ENCODE data around the gene EFCAB6. TPM values are rescaled to one million over a fixed set of nuclear protein-coding genes. Genes with fewer than 3 reads are reported as not detected.

EFCAB6 gene
- total RNA-seq, 1 experiment from 2014 or later, result not detected

DNA sequence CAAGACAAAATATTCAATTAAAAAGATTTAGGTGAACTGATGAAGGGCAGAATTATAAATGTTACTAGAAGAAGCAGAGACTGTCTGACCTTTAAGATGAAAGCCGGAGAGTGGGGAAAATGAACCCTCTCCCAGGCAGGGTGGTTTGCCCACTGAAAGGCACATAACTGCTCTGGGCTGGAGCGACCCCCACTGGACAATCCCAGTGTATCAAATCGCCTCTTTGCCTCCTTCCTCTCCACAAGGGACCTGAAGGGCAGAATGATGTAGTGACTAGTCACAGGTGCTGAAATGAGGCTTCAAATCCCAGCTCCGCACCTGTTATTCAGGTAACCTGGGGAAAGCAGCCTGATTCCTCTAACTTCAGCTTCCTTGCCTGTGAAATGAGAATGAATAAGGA is 69.0 kb downstream of the EFCAB6 start:
- TF ChIP-seq, protein P1, sequence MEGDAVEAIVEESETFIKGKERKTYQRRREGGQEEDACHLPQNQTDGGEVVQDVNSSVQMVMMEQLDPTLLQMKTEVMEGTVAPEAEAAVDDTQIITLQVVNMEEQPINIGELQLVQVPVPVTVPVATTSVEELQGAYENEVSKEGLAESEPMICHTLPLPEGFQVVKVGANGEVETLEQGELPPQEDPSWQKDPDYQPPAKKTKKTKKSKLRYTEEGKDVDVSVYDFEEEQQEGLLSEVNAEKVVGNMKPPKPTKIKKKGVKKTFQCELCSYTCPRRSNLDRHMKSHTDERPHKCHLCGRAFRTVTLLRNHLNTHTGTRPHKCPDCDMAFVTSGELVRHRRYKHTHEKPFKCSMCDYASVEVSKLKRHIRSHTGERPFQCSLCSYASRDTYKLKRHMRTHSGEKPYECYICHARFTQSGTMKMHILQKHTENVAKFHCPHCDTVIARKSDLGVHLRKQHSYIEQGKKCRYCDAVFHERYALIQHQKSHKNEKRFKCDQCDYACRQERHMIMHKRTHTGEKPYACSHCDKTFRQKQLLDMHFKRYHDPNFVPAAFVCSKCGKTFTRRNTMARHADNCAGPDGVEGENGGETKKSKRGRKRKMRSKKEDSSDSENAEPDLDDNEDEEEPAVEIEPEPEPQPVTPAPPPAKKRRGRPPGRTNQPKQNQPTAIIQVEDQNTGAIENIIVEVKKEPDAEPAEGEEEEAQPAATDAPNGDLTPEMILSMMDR (IDR thresholded peaks at IDR 0.05; ENCODE audit: insufficient read depth in 1 of 2, low read depth in 1 of 2, low read length in 1 of 2, severe bottlenecking in 1 of 2, unreplicated experiment in 1 of 2), result no peak
- no peaks in the 10 kb centered on the region for H3K9me3 Mint-ChIP-seq (ENCODE audit: unreplicated experiment)
- peaks cover 5% of the 10 kb centered on the region for H3K27me3 Mint-ChIP-seq (ENCODE audit: insufficient read depth, unreplicated experiment)
- Histone ChIP-seq H3K9me3 (no peaks in the 10 kb centered on the region), H3K27me3 (replicated peaks; ENCODE audit: control insufficient read depth, insufficient read depth, low read length) (no peaks in the 10 kb centered on the region; the same call in 1 of the 2 replicates), H3K36me3 (ENCODE audit: control insufficient read depth, insufficient read depth, low read length) (no peaks in the 10 kb centered on the region), H3K4me3 (ENCODE audit: low read depth, low read length) (no peak overlapping the region), H3K4me1 (no peaks in the 10 kb centered on the region)
- POLR2A ChIA-PET, result no interaction called here
- no peak for DNase-seq
- H3K4me3 Mint-ChIP-seq (ENCODE audit: unreplicated experiment), result no peak overlapping the region
- no TSS peak for BruUV-seq (replicated peaks)
- CTCF ChIA-PET, result no interaction called here
- intact Hi-C loops (cut with micrococcal nuclease; ENCODE audit: unreplicated experiment), result no loop called here
- no peaks in the 10 kb centered on the region for H3K36me3 Mint-ChIP-seq (ENCODE audit: insufficient read depth, unreplicated experiment)
- no peaks in the 10 kb centered on the region for H3K4me1 Mint-ChIP-seq (ENCODE audit: low read depth, unreplicated experiment)
- H3K27ac Mint-ChIP-seq (ENCODE audit: unreplicated experiment), result no peak overlapping the region

DNA sequence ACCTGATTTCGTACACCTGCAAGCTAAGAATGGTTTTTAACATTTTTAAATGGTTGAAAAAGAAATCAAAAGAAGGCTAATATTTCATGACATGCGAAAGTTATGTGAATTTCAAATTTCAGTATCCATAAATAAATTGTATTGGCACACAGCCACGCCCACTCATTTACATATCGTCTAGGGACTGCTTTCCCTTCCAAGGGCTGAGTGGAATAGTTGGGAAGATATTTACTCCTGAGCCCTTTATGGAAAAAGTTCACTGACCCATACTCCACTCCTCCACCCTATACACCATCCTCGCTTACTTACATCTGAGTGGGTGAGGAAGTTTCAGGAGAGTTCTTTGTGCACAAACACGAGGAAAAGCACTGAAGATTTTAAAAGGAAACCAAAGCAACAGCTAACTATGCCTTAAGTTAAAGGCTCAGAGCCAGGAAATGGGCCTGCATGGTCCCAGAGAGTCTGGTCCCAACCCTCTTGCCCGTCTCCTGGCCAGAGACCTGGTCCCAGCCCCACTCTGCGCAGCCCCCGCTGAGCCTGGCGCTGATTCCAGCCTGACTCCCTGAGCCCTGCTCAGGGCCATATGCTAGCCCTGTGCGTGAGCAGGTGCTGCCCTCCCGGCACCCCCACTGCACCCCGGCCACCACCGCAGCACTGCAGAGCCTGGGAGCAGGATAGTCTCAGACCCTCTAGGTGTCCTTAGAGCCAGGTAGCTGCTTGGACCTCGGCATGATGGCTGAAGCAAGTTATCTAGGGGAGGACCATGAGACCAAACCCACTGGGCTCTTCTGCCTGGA is 69.8 kb downstream of the EFCAB6 start:
- BruUV-seq (replicated peaks), result no TSS peak
- Mint-ChIP-seq H3K27ac (ENCODE audit: unreplicated experiment) (no peak overlapping the region), H3K36me3 (ENCODE audit: insufficient read depth, unreplicated experiment) (no peaks in the 10 kb centered on the region), H3K4me3 (ENCODE audit: unreplicated experiment) (no peak overlapping the region), H3K4me1 (ENCODE audit: low read depth, unreplicated experiment) (no peaks in the 10 kb centered on the region), H3K27me3 (ENCODE audit: insufficient read depth, unreplicated experiment) (peaks cover 5% of the 10 kb centered on the region), H3K9me3 (ENCODE audit: unreplicated experiment) (no peaks in the 10 kb centered on the region)
- Histone ChIP-seq H3K9me3 (no peaks in the 10 kb centered on the region), H3K36me3 (ENCODE audit: control insufficient read depth, insufficient read depth, low read length) (no peaks in the 10 kb centered on the region), H3K4me3 (ENCODE audit: low read depth, low read length) (no peak overlapping the region), H3K27me3 (replicated peaks; ENCODE audit: control insufficient read depth, insufficient read depth, low read length) (no peaks in the 10 kb centered on the region; the same call in 1 of the 2 replicates), H3K4me1 (no peaks in the 10 kb centered on the region)
- intact Hi-C loops (cut with micrococcal nuclease; ENCODE audit: unreplicated experiment), result no loop called here
- TF ChIP-seq, protein P1 (IDR thresholded peaks at IDR 0.05; ENCODE audit: insufficient read depth in 1 of 2, low read depth in 1 of 2, low read length in 1 of 2, severe bottlenecking in 1 of 2, unreplicated experiment in 1 of 2), result no peak
- DNase-seq, result no peak
- ChIA-PET POLR2A (no interaction called here), CTCF (no interaction called here)

GRCh38 chr22:43740587-43741270 is 71.4 kb downstream of the EFCAB6 start:
- no TSS peak for BruUV-seq (replicated peaks)
- no peak overlapping the region for H3K27ac Mint-ChIP-seq (ENCODE audit: unreplicated experiment)
- no peaks in the 10 kb centered on the region for H3K9me3 ChIP-seq
- intact Hi-C loops (cut with micrococcal nuclease; ENCODE audit: unreplicated experiment), result no loop called here
- TF ChIP-seq, protein P1 (IDR thresholded peaks at IDR 0.05; ENCODE audit: insufficient read depth in 1 of 2, low read depth in 1 of 2, low read length in 1 of 2, severe bottlenecking in 1 of 2, unreplicated experiment in 1 of 2), result no peak
- no peaks in the 10 kb centered on the region; the same call in 1 of the 2 replicates for H3K27me3 ChIP-seq (replicated peaks; ENCODE audit: control insufficient read depth, insufficient read depth, low read length)
- H3K4me1 ChIP-seq, result no peaks in the 10 kb centered on the region
- no peak overlapping the region for H3K4me3 ChIP-seq (ENCODE audit: low read depth, low read length)
- no peaks in the 10 kb centered on the region for H3K36me3 ChIP-seq (ENCODE audit: control insufficient read depth, insufficient read depth, low read length)
- POLR2A ChIA-PET, result no interaction called here
- H3K4me3 Mint-ChIP-seq (ENCODE audit: unreplicated experiment), result no peak overlapping the region
- H3K4me1 Mint-ChIP-seq (ENCODE audit: low read depth, unreplicated experiment), result no peaks in the 10 kb centered on the region
- H3K27me3 Mint-ChIP-seq (ENCODE audit: insufficient read depth, unreplicated experiment), result peaks cover 5% of the 10 kb centered on the region
- DNase-seq, result no peak
- H3K9me3 Mint-ChIP-seq (ENCODE audit: unreplicated experiment), result no peaks in the 10 kb centered on the region
- CTCF ChIA-PET, result no interaction called here
- H3K36me3 Mint-ChIP-seq (ENCODE audit: insufficient read depth, unreplicated experiment), result no peaks in the 10 kb centered on the region

All from Caco-2 (cell line).